ENCODE results near the gene DNAJC2.
"Not testable (repeated sequence)": the region's sequence is repeated elsewhere in the genome, so short reads cannot be mapped to it uniquely, and the experiment has no call there.

DNAJC2 gene

DNA sequence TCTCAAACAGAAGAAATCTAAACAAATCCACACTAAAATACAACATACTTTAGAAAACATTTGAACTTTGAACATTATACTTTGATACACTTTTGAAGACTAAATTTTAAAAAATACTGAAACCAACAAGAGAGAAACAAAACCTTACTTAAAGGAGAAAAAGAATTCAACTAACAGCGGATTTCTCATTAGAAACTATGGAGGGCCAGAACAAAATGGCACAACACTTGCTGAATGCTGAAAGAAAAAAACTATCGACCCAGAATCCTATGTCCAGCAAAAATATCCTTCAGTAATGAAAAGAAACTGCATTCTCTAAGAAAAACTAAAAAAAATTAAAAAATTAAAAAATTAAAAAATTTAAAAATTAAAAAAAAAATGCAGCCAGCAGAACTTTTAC, 80.5 kb downstream of the DNAJC2 start:
- DNase-seq = not testable (repeated sequence)
